Adrenal gland (tissue), 5 donors: ENCODE measurements around the gene GLIS1.

Source experiments
- POLR2A ChIP-seq, 2 donors: fragments of 450-650 bp; IDR thresholded peaks; one replicate each; pipeline ENCODE4 v1.6.1; 2017; ENCODE audit warnings: antibody characterized with exemption in 2 of 2, mild to moderate bottlenecking in 2 of 2, moderate library complexity in 1 of 2
- TF ChIP-seq, protein P1 (sequence below), 6 experiments: fragments of 450-650 bp in 4 of 6; fragments of 200-600 bp in 2 of 6; sonication (generic) in 1 of 6; IDR thresholded peaks; 1 replicate in 5 of 6; 2 replicates in 1 of 6; pipeline versions ENCODE4 v1.5.1 to v1.8.0; 2016 to 2021; ENCODE audit warnings: antibody characterized with exemption in 6 of 6, mild to moderate bottlenecking in 2 of 6, moderate library complexity in 1 of 6
- donor health status: DM: no; HTN: no; CAD: no.

DNA sequence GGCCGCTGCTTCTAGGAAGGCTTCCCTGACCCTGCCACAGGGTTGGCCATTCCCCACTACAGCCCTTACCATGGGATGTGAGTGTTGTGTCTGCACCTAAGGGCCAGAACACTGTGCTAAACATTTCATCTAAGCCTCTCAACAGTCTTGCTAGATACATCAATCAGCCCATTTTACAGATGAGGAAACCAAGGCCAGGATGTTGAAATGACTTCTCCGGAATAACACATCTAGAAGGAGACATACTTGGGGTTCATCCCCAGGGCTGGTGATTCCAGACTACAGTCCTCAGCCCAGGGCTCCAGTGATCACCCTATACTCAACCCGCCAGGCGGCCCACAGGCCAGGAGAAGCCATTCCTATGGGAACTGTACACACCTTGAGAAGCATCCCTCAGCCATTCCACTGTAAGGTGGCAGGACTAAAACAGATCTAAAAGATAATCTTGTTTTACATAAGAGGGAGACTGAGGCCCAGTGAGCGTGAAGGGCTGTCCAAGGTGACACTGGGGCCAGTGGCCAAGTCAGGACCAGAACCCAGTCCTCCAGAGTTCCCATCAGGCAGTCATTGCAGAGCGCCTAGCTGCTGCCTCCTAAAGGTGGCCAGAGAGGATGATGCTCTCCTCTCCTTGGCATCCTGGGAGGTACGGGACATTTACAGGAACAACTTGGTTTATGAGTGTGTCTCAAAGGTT lies 119.5 kb downstream of the GLIS1 start:
- TF ChIP-seq, protein P1, sequence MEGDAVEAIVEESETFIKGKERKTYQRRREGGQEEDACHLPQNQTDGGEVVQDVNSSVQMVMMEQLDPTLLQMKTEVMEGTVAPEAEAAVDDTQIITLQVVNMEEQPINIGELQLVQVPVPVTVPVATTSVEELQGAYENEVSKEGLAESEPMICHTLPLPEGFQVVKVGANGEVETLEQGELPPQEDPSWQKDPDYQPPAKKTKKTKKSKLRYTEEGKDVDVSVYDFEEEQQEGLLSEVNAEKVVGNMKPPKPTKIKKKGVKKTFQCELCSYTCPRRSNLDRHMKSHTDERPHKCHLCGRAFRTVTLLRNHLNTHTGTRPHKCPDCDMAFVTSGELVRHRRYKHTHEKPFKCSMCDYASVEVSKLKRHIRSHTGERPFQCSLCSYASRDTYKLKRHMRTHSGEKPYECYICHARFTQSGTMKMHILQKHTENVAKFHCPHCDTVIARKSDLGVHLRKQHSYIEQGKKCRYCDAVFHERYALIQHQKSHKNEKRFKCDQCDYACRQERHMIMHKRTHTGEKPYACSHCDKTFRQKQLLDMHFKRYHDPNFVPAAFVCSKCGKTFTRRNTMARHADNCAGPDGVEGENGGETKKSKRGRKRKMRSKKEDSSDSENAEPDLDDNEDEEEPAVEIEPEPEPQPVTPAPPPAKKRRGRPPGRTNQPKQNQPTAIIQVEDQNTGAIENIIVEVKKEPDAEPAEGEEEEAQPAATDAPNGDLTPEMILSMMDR (IDR thresholded peaks at IDR 0.05): no peak
- no peak for TF ChIP-seq POLR2A (IDR thresholded peaks at IDR 0.05)
